ENCODE data around the gene RBMS3.

- no peak for TF ChIP-seq CTCF (conservative IDR thresholded peaks at IDR 0.05; ENCODE audit: low read depth, low read length)
- no peak for TF ChIP-seq EZH2 (IDR thresholded peaks at IDR 0.05; ENCODE audit: borderline replicate concordance, low read depth, low read length, poor library complexity, severe bottlenecking)
Observed at GRCh38 chr3:29268651-29269050, 12.2 kb upstream of the RBMS3 start.

All from A673 (cell line).